Parathyroid adenoma (tissue), 2 donors: Measurements from ENCODE around the gene PDE4D.

Source experiments
- H2AFZ ChIP-seq: fragments of 300-600 bp; sonication (generic); one replicate; pipeline ENCODE4 v1.7.0; 2017; ENCODE audit warnings: antibody characterized with exemption, mild to moderate bottlenecking
- H3K27ac ChIP-seq: fragments of 300-600 bp; sonication (generic); one replicate; pipeline ENCODE4 v1.7.0; 2017
- H3K27me3 ChIP-seq: fragments of 300-600 bp; sonication (generic); one replicate; pipeline ENCODE4 v1.7.0; 2017; ENCODE audit warnings: low read length; ENCODE audit not compliant: control insufficient read depth, insufficient read depth
- H3K36me3 ChIP-seq: fragments of 300-600 bp; sonication (generic); one replicate; pipeline ENCODE4 v1.7.0; 2017; ENCODE audit warnings: low read length; ENCODE audit not compliant: control insufficient read depth, insufficient read depth
- H3K4me1 ChIP-seq: fragments of 300-600 bp; sonication (generic); one replicate; pipeline ENCODE4 v1.7.0; 2017; ENCODE audit warnings: control low read depth
- H3K4me2 ChIP-seq: fragments of 300-600 bp; sonication (generic); one replicate; pipeline ENCODE4 v1.7.0; 2017; ENCODE audit warnings: low read length
- H3K4me3 ChIP-seq: fragments of 300-600 bp; sonication (generic); one replicate; pipeline ENCODE4 v1.7.0; 2017; ENCODE audit warnings: low read depth, low read length
- H3K79me2 ChIP-seq: fragments of 300-600 bp; sonication (generic); one replicate; pipeline ENCODE4 v1.7.0; 2017; ENCODE audit warnings: control low read depth
- H3K9ac ChIP-seq: fragments of 300-600 bp; sonication (generic); one replicate; pipeline ENCODE4 v1.7.0; 2017; ENCODE audit warnings: mild to moderate bottlenecking
- H3K9me3 ChIP-seq: fragments of 300-600 bp; sonication (generic); one replicate; pipeline ENCODE4 v1.7.0; 2017; ENCODE audit warnings: low read length; ENCODE audit not compliant: control insufficient read depth
- TF ChIP-seq, protein P1 (sequence below): fragments of 300-600 bp; sonication (generic); IDR thresholded peaks from one replicate; pipeline ENCODE4 v1.7.0; 2017; ENCODE audit warnings: antibody characterized with exemption, mild to moderate bottlenecking
- donor health status: primary hyperparathyroidism.

PDE4D gene

GRCh38 chr5:59791617-59792016 is 101.9 kb downstream of the PDE4D start:
- H3K27me3 ChIP-seq, result no peaks in the 10 kb centered on the region
- H3K79me2 ChIP-seq, result no peaks in the 10 kb centered on the region
- no peaks in the 10 kb centered on the region for H3K9me3 ChIP-seq
- H3K36me3 ChIP-seq, result no peaks in the 10 kb centered on the region
- TF ChIP-seq, protein P1, sequence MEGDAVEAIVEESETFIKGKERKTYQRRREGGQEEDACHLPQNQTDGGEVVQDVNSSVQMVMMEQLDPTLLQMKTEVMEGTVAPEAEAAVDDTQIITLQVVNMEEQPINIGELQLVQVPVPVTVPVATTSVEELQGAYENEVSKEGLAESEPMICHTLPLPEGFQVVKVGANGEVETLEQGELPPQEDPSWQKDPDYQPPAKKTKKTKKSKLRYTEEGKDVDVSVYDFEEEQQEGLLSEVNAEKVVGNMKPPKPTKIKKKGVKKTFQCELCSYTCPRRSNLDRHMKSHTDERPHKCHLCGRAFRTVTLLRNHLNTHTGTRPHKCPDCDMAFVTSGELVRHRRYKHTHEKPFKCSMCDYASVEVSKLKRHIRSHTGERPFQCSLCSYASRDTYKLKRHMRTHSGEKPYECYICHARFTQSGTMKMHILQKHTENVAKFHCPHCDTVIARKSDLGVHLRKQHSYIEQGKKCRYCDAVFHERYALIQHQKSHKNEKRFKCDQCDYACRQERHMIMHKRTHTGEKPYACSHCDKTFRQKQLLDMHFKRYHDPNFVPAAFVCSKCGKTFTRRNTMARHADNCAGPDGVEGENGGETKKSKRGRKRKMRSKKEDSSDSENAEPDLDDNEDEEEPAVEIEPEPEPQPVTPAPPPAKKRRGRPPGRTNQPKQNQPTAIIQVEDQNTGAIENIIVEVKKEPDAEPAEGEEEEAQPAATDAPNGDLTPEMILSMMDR, result no peak
- no peak overlapping the region for H3K27ac ChIP-seq
- H3K4me3 ChIP-seq, result no peak overlapping the region
- no peaks in the 10 kb centered on the region for H3K4me1 ChIP-seq
- no peak overlapping the region for H3K9ac ChIP-seq
- H2AFZ ChIP-seq, result no peak overlapping the region
- no peak overlapping the region for H3K4me2 ChIP-seq

GRCh38 chr5:59790776-59791475 is 102.6 kb downstream of the PDE4D start:
- H3K27ac ChIP-seq, result no peak overlapping the region
- no peaks in the 10 kb centered on the region for H3K36me3 ChIP-seq
- no peaks in the 10 kb centered on the region for H3K4me1 ChIP-seq
- H3K4me2 ChIP-seq, result no peak overlapping the region
- no peaks in the 10 kb centered on the region for H3K79me2 ChIP-seq
- no peaks in the 10 kb centered on the region for H3K9me3 ChIP-seq
- peak overlapping the region; percentile 14 for H2AFZ ChIP-seq
- H3K9ac ChIP-seq, result no peak overlapping the region
- TF ChIP-seq, protein P1, result no peak
- no peak overlapping the region for H3K4me3 ChIP-seq
- no peaks in the 10 kb centered on the region for H3K27me3 ChIP-seq

GRCh38 chr5:59790376-59790775 is 103.2 kb downstream of the PDE4D start:
- Histone ChIP-seq H3K9ac (no peak overlapping the region), H3K4me2 (no peak overlapping the region), H3K4me3 (no peak overlapping the region), H3K36me3 (no peaks in the 10 kb centered on the region), H3K27me3 (no peaks in the 10 kb centered on the region), H3K4me1 (no peaks in the 10 kb centered on the region), H2AFZ (peak overlapping the region; percentile 14), H3K79me2 (no peaks in the 10 kb centered on the region), H3K27ac (no peak overlapping the region), H3K9me3 (no peaks in the 10 kb centered on the region)
- TF ChIP-seq, protein P1, result no peak

GRCh38 chr5:59789894-59790293 is 103.6 kb downstream of the PDE4D start:
- no peak overlapping the region for H2AFZ ChIP-seq
- no peak overlapping the region for H3K27ac ChIP-seq
- no peaks in the 10 kb centered on the region for H3K4me1 ChIP-seq
- TF ChIP-seq, protein P1, result no peak
- no peaks in the 10 kb centered on the region for H3K9me3 ChIP-seq
- no peak overlapping the region for H3K4me2 ChIP-seq
- no peaks in the 10 kb centered on the region for H3K36me3 ChIP-seq
- H3K4me3 ChIP-seq, result no peak overlapping the region
- H3K9ac ChIP-seq, result no peak overlapping the region
- no peaks in the 10 kb centered on the region for H3K79me2 ChIP-seq
- H3K27me3 ChIP-seq, result no peaks in the 10 kb centered on the region

GRCh38 chr5:59789197-59789596 is 104.3 kb downstream of the PDE4D start:
- Histone ChIP-seq H3K4me3 (no peak overlapping the region), H3K27ac (no peak overlapping the region), H3K9me3 (no peaks in the 10 kb centered on the region), H3K27me3 (no peaks in the 10 kb centered on the region), H3K4me2 (no peak overlapping the region), H3K36me3 (no peaks in the 10 kb centered on the region), H3K4me1 (no peaks in the 10 kb centered on the region), H3K9ac (no peak overlapping the region), H2AFZ (no peak overlapping the region), H3K79me2 (no peaks in the 10 kb centered on the region)
- TF ChIP-seq, protein P1, result no peak
